Activated CD4-positive, CD25-positive, alpha-beta regulatory T cell treated with anti-CD3 and anti-CD28 coated beads, Interleukin-2, amount 50 U/mL, for 24 hours (primary cell): ENCODE measurements around the gene GARS1.
"Not testable (repeated sequence)": the region's sequence is repeated elsewhere in the genome, so short reads cannot be mapped to it uniquely, and the experiment has no call there.

Experiments used
- ATAC-seq, 2 donors: fragments of 150-1000 bp; cut with Tn5 transposase; one replicate each; pipeline ENCODE4 v1.10.0; 2021; ENCODE audit warnings: mild to moderate bottlenecking in 1 of 2, moderate library complexity in 1 of 2

Gene GARS1

GRCh38 chr7:30630986-30631385, 36.3 kb downstream of the GARS1 start:
- no peak for ATAC-seq

- no peak for ATAC-seq
Measured at GRCh38 chr7:30633223-30633622, 38.5 kb downstream of the GARS1 start.

- no peak for ATAC-seq
Measured at GRCh38 chr7:30634193-30634626, 39.5 kb downstream of the GARS1 start.

GRCh38 chr7:30634634-30635201, 40.0 kb downstream of the GARS1 start:
- no peak for ATAC-seq

- no peak for ATAC-seq
Measured at GRCh38 chr7:30635798-30636197, 41.1 kb downstream of the GARS1 start.

- not testable (repeated sequence) for ATAC-seq
Measured at GRCh38 chr7:30642322-30642721, 47.6 kb downstream of the GARS1 start.

- no peak for ATAC-seq
Measured at GRCh38 chr7:30642789-30643188, 48.1 kb downstream of the GARS1 start.

GRCh38 chr7:30644286-30644955, 49.7 kb downstream of the GARS1 start:
- ATAC-seq: no peak

- no peak for ATAC-seq
Measured at GRCh38 chr7:30645661-30646060, 51.0 kb downstream of the GARS1 start.

GRCh38 chr7:30646154-30646553, 51.5 kb downstream of the GARS1 start:
- no peak for ATAC-seq

- no peak for ATAC-seq
Measured at GRCh38 chr7:30647589-30648364, 53.1 kb downstream of the GARS1 start.

- ATAC-seq: no peak
Measured at GRCh38 chr7:30648744-30649540, 54.3 kb downstream of the GARS1 start.

- ATAC-seq: no peak
Measured at GRCh38 chr7:30649717-30650420, 55.2 kb downstream of the GARS1 start.

GRCh38 chr7:30650421-30650808, 55.7 kb downstream of the GARS1 start:
- no peak for ATAC-seq

GRCh38 chr7:30652132-30652531, 57.5 kb downstream of the GARS1 start:
- no peak for ATAC-seq

- no peak for ATAC-seq
Measured at GRCh38 chr7:30652698-30653641, 58.3 kb downstream of the GARS1 start.

GRCh38 chr7:30654296-30655090, 59.8 kb downstream of the GARS1 start:
- ATAC-seq: no peak

GRCh38 chr7:30655096-30655970, 60.7 kb downstream of the GARS1 start:
- no peak for ATAC-seq
